Measurements from ENCODE around the gene CMTR2. TPM values are rescaled to one million over a fixed set of nuclear protein-coding genes. Genes with fewer than 3 reads are reported as not detected.

Gene CMTR2
- total RNA-seq, 1 experiment from 2014 or later = 15.5 TPM

DNA sequence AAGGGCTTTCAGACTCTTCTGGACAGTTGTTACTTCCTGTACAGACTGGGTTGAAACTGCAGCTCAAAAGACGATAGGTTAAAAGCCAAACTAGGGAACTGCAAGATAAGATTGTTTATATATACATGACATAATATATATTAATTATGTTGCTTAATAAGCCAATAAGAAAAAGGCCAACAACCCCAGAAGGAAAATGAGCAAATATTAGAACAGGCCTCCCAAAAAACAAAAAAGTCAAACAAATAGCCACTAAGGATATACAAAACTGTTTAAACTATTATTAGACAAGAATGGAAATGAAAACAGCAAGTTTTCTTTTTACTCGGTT lies 495 bp upstream of the CMTR2 start:
- peak overlapping the region; percentile 82 to 86 for H3K4me3 Mint-ChIP-seq
- no peak for DNase-seq
- Histone ChIP-seq H3K9ac (ENCODE audit: extremely low read depth, insufficient read length, low read length) (no peak overlapping the region), H3K27ac (ENCODE audit: insufficient read length, low read depth, low read length) (no peak overlapping the region), H3K79me2 (ENCODE audit: insufficient read depth, low read length) (peaks cover 2% of the 10 kb centered on the region; the same call in 1 of the 2 replicates), H3K18ac (ENCODE audit: insufficient read length, low read depth, low read length) (no peak overlapping the region), H3K56ac (ENCODE audit: insufficient read length, low read depth, low read length) (no peak overlapping the region), H3T11ph (ENCODE audit: low read length) (no peak overlapping the region), H2BK120ac (ENCODE audit: low read depth, low read length, poor library complexity, severe bottlenecking) (no peak overlapping the region), H2AFZ (ENCODE audit: low read length) (no peak overlapping the region), H2AK5ac (ENCODE audit: insufficient read length, low read length) (no peak overlapping the region), H4K5ac (ENCODE audit: insufficient read length, low read depth, low read length) (no peak overlapping the region), H3K27me3 (ENCODE audit: insufficient read depth, low read length) (no peaks in the 10 kb centered on the region), H4K91ac (ENCODE audit: insufficient read length, low read depth, low read length) (no peak overlapping the region), H4K20me1 (ENCODE audit: control insufficient read depth, insufficient read depth, insufficient read length) (no peaks in the 10 kb centered on the region), H3K14ac (ENCODE audit: insufficient read depth, low read length) (no peak overlapping the region), H3K23ac (ENCODE audit: insufficient read length, low read depth, low read length) (no peak overlapping the region), H4K8ac (replicated peaks; ENCODE audit: insufficient read length, low read depth, low read length) (no peak overlapping the region), H3K79me1 (ENCODE audit: insufficient read depth, low read depth, low read length, poor library complexity, severe bottlenecking) (peaks cover 6% of the 10 kb centered on the region), H3K9me3 (ENCODE audit: control insufficient read depth, low read depth, low read length) (no peaks in the 10 kb centered on the region), H2BK20ac (ENCODE audit: low read depth, low read length, poor library complexity, severe bottlenecking) (no peak overlapping the region), H2BK5ac (ENCODE audit: insufficient read length, low read length) (no peak overlapping the region), H2BK12ac (ENCODE audit: insufficient read length, low read depth, low read length) (no peak overlapping the region), H3K4me2 (ENCODE audit: insufficient read depth, insufficient read length, low read length) (peak overlapping the region; percentile 59), H3K23me2 (ENCODE audit: insufficient read length, low read depth, low read length, poor library complexity, severe bottlenecking) (peaks cover 10% of the 10 kb centered on the region), H2BK15ac (ENCODE audit: low read depth, low read length) (no peak overlapping the region), H3K4me1 (ENCODE audit: insufficient read depth, low read length) (0 out of 2 replicates have a peak, but pooled peaks cover 2% of the 10 kb centered on the region), H3K4ac (ENCODE audit: low read depth, low read length) (no peak overlapping the region)
- no CpG with 5 or more reads among the region's 2 CpGs for WGBS (ENCODE audit: extremely low coverage, insufficient read length, low lambda C conversion rate)
- peaks cover 5 to 27% (median 24%) of the 10 kb centered on the region in 3 experiments; a peak in 6 of 7 replicates for H3K36me3 Mint-ChIP-seq (ENCODE audit: insufficient read depth in 1 of 3, low read depth in 3 of 3)
- H3K27ac Mint-ChIP-seq = peak overlapping the region in 1 of 3 experiments; percentile 76; a peak in 3 of 7 replicates
- peaks cover 13 to 14% of the 10 kb centered on the region in 2 experiments for H3K4me1 Mint-ChIP-seq
- peaks cover 8% of the 10 kb centered on the region for H3K27me3 Mint-ChIP-seq (ENCODE audit: low read depth)
- TF ChIP-seq, protein P1, sequence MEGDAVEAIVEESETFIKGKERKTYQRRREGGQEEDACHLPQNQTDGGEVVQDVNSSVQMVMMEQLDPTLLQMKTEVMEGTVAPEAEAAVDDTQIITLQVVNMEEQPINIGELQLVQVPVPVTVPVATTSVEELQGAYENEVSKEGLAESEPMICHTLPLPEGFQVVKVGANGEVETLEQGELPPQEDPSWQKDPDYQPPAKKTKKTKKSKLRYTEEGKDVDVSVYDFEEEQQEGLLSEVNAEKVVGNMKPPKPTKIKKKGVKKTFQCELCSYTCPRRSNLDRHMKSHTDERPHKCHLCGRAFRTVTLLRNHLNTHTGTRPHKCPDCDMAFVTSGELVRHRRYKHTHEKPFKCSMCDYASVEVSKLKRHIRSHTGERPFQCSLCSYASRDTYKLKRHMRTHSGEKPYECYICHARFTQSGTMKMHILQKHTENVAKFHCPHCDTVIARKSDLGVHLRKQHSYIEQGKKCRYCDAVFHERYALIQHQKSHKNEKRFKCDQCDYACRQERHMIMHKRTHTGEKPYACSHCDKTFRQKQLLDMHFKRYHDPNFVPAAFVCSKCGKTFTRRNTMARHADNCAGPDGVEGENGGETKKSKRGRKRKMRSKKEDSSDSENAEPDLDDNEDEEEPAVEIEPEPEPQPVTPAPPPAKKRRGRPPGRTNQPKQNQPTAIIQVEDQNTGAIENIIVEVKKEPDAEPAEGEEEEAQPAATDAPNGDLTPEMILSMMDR (conservative IDR thresholded peaks at IDR 0.05) = no peak
- H3K9me3 Mint-ChIP-seq = no peaks in the 10 kb centered on the region

Measured in H9 (cell line).